ENCODE measurements around the gene SCAMP5. TPM values are rescaled to one million over a fixed set of nuclear protein-coding genes. Genes with fewer than 3 reads are reported as not detected.

The SCAMP5 gene
- total RNA-seq, 6 experiments from 2014 or later = 6.4 to 11.2 (median 6.9) TPM

DNA sequence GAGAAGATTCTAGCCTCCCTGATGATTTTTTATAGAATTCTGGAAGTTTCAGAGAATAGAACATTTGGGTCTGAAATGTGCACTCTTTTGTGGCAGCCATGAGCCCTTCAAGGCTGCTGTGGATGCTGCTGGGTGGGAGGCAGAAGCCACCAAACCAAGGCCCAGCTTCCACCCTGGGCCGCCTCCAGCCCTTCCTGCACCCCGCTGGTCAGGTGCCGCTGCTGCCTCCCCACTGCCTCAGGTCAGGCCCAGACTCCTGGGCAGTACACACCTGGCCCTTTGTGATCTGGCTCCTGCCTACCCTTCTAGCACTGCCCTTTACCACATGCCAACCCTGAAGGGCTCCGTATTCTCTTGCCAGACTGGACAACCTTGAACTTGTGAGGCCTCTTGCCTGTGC lies 56.3 kb downstream of the SCAMP5 start:
- no peak overlapping the region for H3K27ac Mint-ChIP-seq
- H3K27me3 Mint-ChIP-seq (ENCODE audit: insufficient read depth) = no peaks in the 10 kb centered on the region
- 0 out of 2 replicates have a peak, but pooled peaks cover 5% of the 10 kb centered on the region for H3K36me3 Mint-ChIP-seq (ENCODE audit: low read depth)
- no peak overlapping the region for H3K4me3 Mint-ChIP-seq
- TF ChIP-seq CTCF (IDR thresholded peaks at IDR 0.05) = no peak
- DNase-seq = no peak
- no peaks in the 10 kb centered on the region for H3K9me3 Mint-ChIP-seq
- peaks cover 12% of the 10 kb centered on the region for H3K4me1 Mint-ChIP-seq (ENCODE audit: low read depth)

GRCh38 chr15:75052972-75053747 lies 57.8 kb downstream of the SCAMP5 start:
- Mint-ChIP-seq H3K4me3 (no peak overlapping the region), H3K9me3 (no peaks in the 10 kb centered on the region), H3K27me3 (ENCODE audit: insufficient read depth) (no peaks in the 10 kb centered on the region), H3K27ac (no peak overlapping the region), H3K36me3 (ENCODE audit: low read depth) (0 out of 2 replicates have a peak, but pooled peaks cover 5% of the 10 kb centered on the region), H3K4me1 (ENCODE audit: low read depth) (peaks cover 1% of the 10 kb centered on the region)
- DNase-seq = no peak
- TF ChIP-seq CTCF (IDR thresholded peaks at IDR 0.05) = no peak

DNA sequence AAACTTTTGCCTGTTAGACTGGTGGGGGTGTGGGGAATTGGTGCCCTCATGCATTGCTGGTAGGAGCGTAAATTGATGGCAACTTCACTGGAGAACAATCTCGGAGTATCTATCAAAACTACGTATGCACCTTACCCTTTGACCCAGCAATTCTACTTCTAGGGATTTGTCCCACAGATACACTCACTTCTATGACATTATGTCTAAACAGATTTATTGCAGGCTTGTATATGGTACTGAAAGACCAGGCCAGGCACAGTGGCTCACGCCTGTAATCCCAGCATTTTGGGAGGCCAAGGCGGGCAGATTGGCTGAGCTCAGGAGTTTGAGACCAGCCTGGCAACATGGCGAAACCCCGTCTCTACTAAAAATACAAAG lies 58.4 kb downstream of the SCAMP5 start:
- Mint-ChIP-seq H3K4me3 (no peak overlapping the region), H3K9me3 (no peaks in the 10 kb centered on the region), H3K27ac (no peak overlapping the region), H3K27me3 (ENCODE audit: insufficient read depth) (no peaks in the 10 kb centered on the region), H3K4me1 (ENCODE audit: low read depth) (peaks cover 6% of the 10 kb centered on the region), H3K36me3 (ENCODE audit: low read depth) (0 out of 2 replicates have a peak, but pooled peaks cover 2% of the 10 kb centered on the region)
- TF ChIP-seq CTCF (IDR thresholded peaks at IDR 0.05) = no peak
- no peak for DNase-seq

GRCh38 chr15:75054172-75054897 lies 59.0 kb downstream of the SCAMP5 start:
- Mint-ChIP-seq H3K27me3 (ENCODE audit: insufficient read depth) (no peaks in the 10 kb centered on the region), H3K4me3 (no peak overlapping the region), H3K9me3 (no peaks in the 10 kb centered on the region), H3K36me3 (ENCODE audit: low read depth) (no peaks in the 10 kb centered on the region), H3K27ac (no peak overlapping the region), H3K4me1 (ENCODE audit: low read depth) (peaks cover 6% of the 10 kb centered on the region)
- no peak for TF ChIP-seq CTCF (IDR thresholded peaks at IDR 0.05)
- DNase-seq = no peak

- Mint-ChIP-seq H3K9me3 (no peaks in the 10 kb centered on the region), H3K4me1 (ENCODE audit: low read depth) (peaks cover 9% of the 10 kb centered on the region)
Measured at GRCh38 chr15:75056036-75056435, 60.7 kb downstream of the SCAMP5 start.

More at GRCh38 chr15:75056036-75056435, 60.7 kb downstream of the SCAMP5 start:
- H3K4me3 Mint-ChIP-seq = no peak overlapping the region
- no peaks in the 10 kb centered on the region for H3K36me3 Mint-ChIP-seq (ENCODE audit: low read depth)
- no peaks in the 10 kb centered on the region for H3K27me3 Mint-ChIP-seq (ENCODE audit: insufficient read depth)
- H3K27ac Mint-ChIP-seq = no peak overlapping the region
- DNase-seq = no peak
- no peak for TF ChIP-seq CTCF (IDR thresholded peaks at IDR 0.05)
